Measurements from ENCODE around the gene GNG7.

Gene GNG7

GRCh38 chr19:2702170-2703076, at the start of gene GNG7:
Gene GNG7 (minus strand): TSS chr19:2702694. CDS start chr19:2520688, 182,006 bp downstream.
- TF ChIP-seq, protein P1, sequence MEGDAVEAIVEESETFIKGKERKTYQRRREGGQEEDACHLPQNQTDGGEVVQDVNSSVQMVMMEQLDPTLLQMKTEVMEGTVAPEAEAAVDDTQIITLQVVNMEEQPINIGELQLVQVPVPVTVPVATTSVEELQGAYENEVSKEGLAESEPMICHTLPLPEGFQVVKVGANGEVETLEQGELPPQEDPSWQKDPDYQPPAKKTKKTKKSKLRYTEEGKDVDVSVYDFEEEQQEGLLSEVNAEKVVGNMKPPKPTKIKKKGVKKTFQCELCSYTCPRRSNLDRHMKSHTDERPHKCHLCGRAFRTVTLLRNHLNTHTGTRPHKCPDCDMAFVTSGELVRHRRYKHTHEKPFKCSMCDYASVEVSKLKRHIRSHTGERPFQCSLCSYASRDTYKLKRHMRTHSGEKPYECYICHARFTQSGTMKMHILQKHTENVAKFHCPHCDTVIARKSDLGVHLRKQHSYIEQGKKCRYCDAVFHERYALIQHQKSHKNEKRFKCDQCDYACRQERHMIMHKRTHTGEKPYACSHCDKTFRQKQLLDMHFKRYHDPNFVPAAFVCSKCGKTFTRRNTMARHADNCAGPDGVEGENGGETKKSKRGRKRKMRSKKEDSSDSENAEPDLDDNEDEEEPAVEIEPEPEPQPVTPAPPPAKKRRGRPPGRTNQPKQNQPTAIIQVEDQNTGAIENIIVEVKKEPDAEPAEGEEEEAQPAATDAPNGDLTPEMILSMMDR (conservative IDR thresholded peaks at IDR 0.05) = no peak
- H3K27ac ChIP-seq = peak within 1 kb of the TSS; percentile 51; the same call in 1 of the 2 replicates

DNA sequence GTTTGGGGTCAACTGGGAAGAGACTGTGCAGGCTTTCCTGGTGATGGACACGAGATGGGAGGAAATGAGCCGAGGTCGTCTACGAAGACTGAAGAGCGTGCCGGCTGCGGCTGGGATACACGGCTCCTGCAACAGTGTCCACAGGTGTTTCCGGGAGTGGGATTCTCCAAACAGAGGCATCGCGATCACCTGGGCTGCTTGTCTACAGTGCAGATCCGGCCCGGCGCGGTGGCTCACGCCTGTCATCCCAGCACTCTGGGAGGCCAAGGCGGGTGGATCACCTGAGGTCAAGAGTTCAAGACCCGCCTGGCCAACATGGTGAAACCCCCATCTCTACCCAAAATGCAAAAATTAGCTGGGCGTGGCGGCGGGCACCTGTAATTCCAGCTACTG, 48.9 kb upstream of the GNG7 start:
- H3K27ac ChIP-seq = no peak overlapping the region
- TF ChIP-seq, protein P1 (conservative IDR thresholded peaks at IDR 0.05) = no peak

GRCh38 chr19:2750808-2751437, 48.4 kb upstream of the GNG7 start:
- TF ChIP-seq, protein P1 (conservative IDR thresholded peaks at IDR 0.05) = no peak
- H3K27ac ChIP-seq = no peak overlapping the region

- H3K27ac ChIP-seq = no peak overlapping the region
- TF ChIP-seq, protein P1 (conservative IDR thresholded peaks at IDR 0.05) = no peak
Measured at GRCh38 chr19:2747349-2747748, 44.9 kb upstream of the GNG7 start.

DNA sequence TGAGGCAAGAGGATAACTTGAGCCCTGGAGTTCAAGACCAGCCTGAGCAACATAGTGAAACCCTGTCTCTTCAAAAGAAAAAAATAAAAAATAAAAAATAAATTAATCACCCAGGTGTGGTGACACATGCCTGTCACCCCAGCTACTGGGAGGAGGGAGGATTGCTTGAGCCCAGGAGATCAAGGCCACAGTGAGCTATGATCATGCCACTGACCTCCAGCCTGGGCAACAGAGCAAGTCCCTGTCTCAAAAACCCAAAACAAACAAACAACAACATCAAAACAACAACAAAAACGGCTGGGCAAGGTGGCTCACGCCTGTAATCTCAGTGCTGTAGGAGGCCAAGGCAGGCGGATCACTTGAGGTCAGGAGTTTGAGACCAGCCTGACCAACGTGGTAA, 41.6 kb upstream of the GNG7 start:
- TF ChIP-seq, protein P1 (conservative IDR thresholded peaks at IDR 0.05) = no peak
- H3K27ac ChIP-seq = no peak overlapping the region

- TF ChIP-seq, protein P1 (conservative IDR thresholded peaks at IDR 0.05) = no peak
Measured at GRCh38 chr19:2743099-2743498, 40.6 kb upstream of the GNG7 start.

GRCh38 chr19:2740314-2740656, 37.8 kb upstream of the GNG7 start:
- TF ChIP-seq, protein P1 (conservative IDR thresholded peaks at IDR 0.05) = no peak
- H3K27ac ChIP-seq = peak overlapping the region; percentile 65

More at GRCh38 chr19:2743099-2743498, 40.6 kb upstream of the GNG7 start:
- H3K27ac ChIP-seq = no peak overlapping the region
